Measurements from ENCODE around the gene COX6A1.

Gene COX6A1

GRCh38 chr12:120428597-120429229 is 9.2 kb upstream of the COX6A1 start:
- no peak for TF ChIP-seq CTCF (IDR thresholded peaks at IDR 0.05; ENCODE audit: low read depth, low read length, poor library complexity, severe bottlenecking)
- TF ChIP-seq EZH2phosphoT487 (IDR thresholded peaks at IDR 0.05; ENCODE audit: borderline replicate concordance, low read length): no peak
- Histone ChIP-seq H3K27me3 (ENCODE audit: control insufficient read depth, low read length) (0 out of 2 replicates have a peak, but pooled peaks cover 6% of the 10 kb centered on the region), H3K9me2 (replicated peaks; ENCODE audit: control insufficient read depth, low read length) (no peaks in the 10 kb centered on the region), H3F3A (ENCODE audit: control insufficient read depth, insufficient read depth) (no peaks in the 10 kb centered on the region), H3K4me3 (ENCODE audit: low read length) (no peak overlapping the region), H3K36me3 (ENCODE audit: control insufficient read depth, low read length) (no peaks in the 10 kb centered on the region), H3K4me1 (ENCODE audit: control insufficient read depth, low read length) (peaks cover 4% of the 10 kb centered on the region), H3K9me3 (ENCODE audit: control insufficient read depth, insufficient read depth, low read length) (no peaks in the 10 kb centered on the region), H3K4me2 (ENCODE audit: low read length) (no peak overlapping the region), H4K20me1 (ENCODE audit: control insufficient read depth, insufficient read depth, low read depth, low read length) (no peaks in the 10 kb centered on the region), H3K79me2 (ENCODE audit: control insufficient read depth, low read length) (no peaks in the 10 kb centered on the region), H3K27ac (ENCODE audit: low read depth, low read length) (no peak overlapping the region)

DNA sequence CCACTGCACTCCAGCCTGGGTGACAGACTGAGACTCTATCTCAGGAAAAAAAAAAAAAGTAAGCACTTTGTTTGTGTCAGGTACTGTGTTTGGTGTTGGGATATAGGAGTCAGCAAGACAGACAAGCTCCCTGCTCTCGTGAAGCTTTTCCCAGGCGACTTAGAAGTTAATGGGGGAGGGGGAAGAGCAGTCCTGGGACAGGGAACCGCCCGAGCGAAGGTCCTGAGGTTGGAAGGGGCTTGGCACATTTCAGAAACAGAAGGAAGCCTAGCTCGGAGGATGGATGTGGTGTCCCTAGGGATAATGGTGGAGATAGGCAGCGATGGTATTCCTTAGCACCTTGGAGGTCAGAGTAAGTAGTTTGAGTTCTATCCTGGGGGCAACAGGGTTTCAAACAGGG is 8.5 kb upstream of the COX6A1 start:
- Histone ChIP-seq H3K79me2 (ENCODE audit: control insufficient read depth, low read length) (no peaks in the 10 kb centered on the region), H3K9me3 (ENCODE audit: control insufficient read depth, insufficient read depth, low read length) (no peaks in the 10 kb centered on the region), H3K4me3 (ENCODE audit: low read length) (no peak overlapping the region), H4K20me1 (ENCODE audit: control insufficient read depth, insufficient read depth, low read depth, low read length) (no peaks in the 10 kb centered on the region), H3K27me3 (ENCODE audit: control insufficient read depth, low read length) (0 out of 2 replicates have a peak, but pooled peaks cover 6% of the 10 kb centered on the region), H3K4me1 (ENCODE audit: control insufficient read depth, low read length) (peaks cover 4% of the 10 kb centered on the region), H3F3A (ENCODE audit: control insufficient read depth, insufficient read depth) (no peaks in the 10 kb centered on the region), H3K36me3 (ENCODE audit: control insufficient read depth, low read length) (no peaks in the 10 kb centered on the region), H3K9me2 (replicated peaks; ENCODE audit: control insufficient read depth, low read length) (no peaks in the 10 kb centered on the region), H3K27ac (ENCODE audit: low read depth, low read length) (no peak overlapping the region), H3K4me2 (ENCODE audit: low read length) (no peak overlapping the region)
- no peak for TF ChIP-seq EZH2phosphoT487 (IDR thresholded peaks at IDR 0.05; ENCODE audit: borderline replicate concordance, low read length)
- TF ChIP-seq CTCF (IDR thresholded peaks at IDR 0.05; ENCODE audit: low read depth, low read length, poor library complexity, severe bottlenecking): no peak

GRCh38 chr12:120432772-120433525 is 5.0 kb upstream of the COX6A1 start:
- Histone ChIP-seq H3K27ac (ENCODE audit: low read depth, low read length) (no peak overlapping the region), H3F3A (ENCODE audit: control insufficient read depth, insufficient read depth) (no peaks in the 10 kb centered on the region), H3K4me2 (ENCODE audit: low read length) (peak overlapping the region; percentile 24; the same call in 1 of the 2 replicates), H3K9me2 (replicated peaks; ENCODE audit: control insufficient read depth, low read length) (no peaks in the 10 kb centered on the region), H3K36me3 (ENCODE audit: control insufficient read depth, low read length) (peaks cover 3% of the 10 kb centered on the region; the same call in 1 of the 2 replicates), H4K20me1 (ENCODE audit: control insufficient read depth, insufficient read depth, low read depth, low read length) (no peaks in the 10 kb centered on the region), H3K79me2 (ENCODE audit: control insufficient read depth, low read length) (peaks cover 10% of the 10 kb centered on the region), H3K4me3 (ENCODE audit: low read length) (no peak overlapping the region), H3K27me3 (ENCODE audit: control insufficient read depth, low read length) (0 out of 2 replicates have a peak, but pooled peaks cover 3% of the 10 kb centered on the region), H3K9me3 (ENCODE audit: control insufficient read depth, insufficient read depth, low read length) (no peaks in the 10 kb centered on the region), H3K4me1 (ENCODE audit: control insufficient read depth, low read length) (peaks cover 4% of the 10 kb centered on the region)
- no peak for TF ChIP-seq EZH2phosphoT487 (IDR thresholded peaks at IDR 0.05; ENCODE audit: borderline replicate concordance, low read length)
- no peak for TF ChIP-seq CTCF (IDR thresholded peaks at IDR 0.05; ENCODE audit: low read depth, low read length, poor library complexity, severe bottlenecking)
